Uterus (tissue), 2 donors: ENCODE data around the gene EXD1.

Source experiments
- CTCF ChIP-seq, 4 experiments: fragments of 200-600 bp in 2 of 4; fragments of 450-650 bp in 2 of 4; sonication (generic) in 2 of 4; IDR thresholded peaks; one replicate each; pipeline ENCODE4 v1.5.1; 2016 to 2019; ENCODE audit warnings: antibody characterized with exemption in 4 of 4, mild to moderate bottlenecking in 2 of 4, moderate library complexity in 1 of 4
- POLR2A ChIP-seq, 2 donors: fragments of 450-650 bp; IDR thresholded peaks; one replicate each; pipeline ENCODE4 v1.6.1; 2016; ENCODE audit warnings: antibody characterized with exemption in 2 of 2, mild to moderate bottlenecking in 1 of 2, moderate library complexity in 1 of 2

GRCh38 chr15:41199470-41199869, 31.1 kb downstream of the EXD1 start:
- TF ChIP-seq POLR2A (IDR thresholded peaks at IDR 0.05) (no peak), CTCF (IDR thresholded peaks at IDR 0.05) (no peak)
